GM12892 (cell line): ENCODE data around the gene SGCE.

Experiments used
- DNase-seq: peaks from one replicate; pipeline ENCODE4 v3.0.0; 2011; ENCODE audit not compliant: insufficient read length
- FAIRE-seq: peaks from 2 replicates; lab custom pipeline; 2011; peaks lifted over from hg19 to GRCh38; lab: Jason Lieb, UNC
- POLR2A ChIP-seq: IDR thresholded peaks from 2 replicates; pipeline ENCODE4 v1.6.1; 2011; ENCODE audit warnings: low read depth, low read length, control low read depth
- POLR2AphosphoS5 ChIP-seq: IDR thresholded peaks from 2 replicates; pipeline ENCODE4 v1.6.1; 2011; ENCODE audit warnings: low read depth, low read length, control low read depth
- TAF1 ChIP-seq: IDR thresholded peaks from 2 replicates; pipeline ENCODE4 v1.6.1; 2011; ENCODE audit warnings: low read depth, mild to moderate bottlenecking, control low read depth, low read length, borderline replicate concordance

Gene SGCE

DNA sequence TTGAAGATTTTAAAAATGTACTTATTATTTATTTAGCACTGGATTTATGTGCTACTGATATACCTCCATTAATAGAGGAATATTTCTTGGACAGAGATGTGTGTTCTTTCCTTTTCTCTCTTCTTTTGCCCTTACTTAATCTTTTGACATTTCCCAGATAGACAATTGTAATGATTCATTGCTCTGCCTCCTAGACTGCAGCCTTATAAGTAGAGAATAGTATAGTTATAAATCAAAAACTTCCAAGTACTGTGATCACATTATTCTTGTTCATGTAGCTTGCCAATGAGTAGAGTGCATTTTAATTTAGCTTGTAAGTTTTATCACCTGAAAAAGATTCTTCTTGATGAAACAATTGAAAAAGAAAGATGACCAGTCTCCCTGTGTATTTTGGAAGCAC lies 98.7 kb downstream of the SGCE start:
- no peak for TF ChIP-seq POLR2A
- TF ChIP-seq TAF1: no peak
- no peak for TF ChIP-seq POLR2AphosphoS5
- DNase-seq (no peak), FAIRE-seq (no peak)

GRCh38 chr7:94556028-94556427 lies 99.9 kb downstream of the SGCE start:
- no peak for DNase-seq
- no peak for TF ChIP-seq POLR2AphosphoS5
- no peak for TF ChIP-seq TAF1
- no peak for TF ChIP-seq POLR2A
- no peak for FAIRE-seq

DNA sequence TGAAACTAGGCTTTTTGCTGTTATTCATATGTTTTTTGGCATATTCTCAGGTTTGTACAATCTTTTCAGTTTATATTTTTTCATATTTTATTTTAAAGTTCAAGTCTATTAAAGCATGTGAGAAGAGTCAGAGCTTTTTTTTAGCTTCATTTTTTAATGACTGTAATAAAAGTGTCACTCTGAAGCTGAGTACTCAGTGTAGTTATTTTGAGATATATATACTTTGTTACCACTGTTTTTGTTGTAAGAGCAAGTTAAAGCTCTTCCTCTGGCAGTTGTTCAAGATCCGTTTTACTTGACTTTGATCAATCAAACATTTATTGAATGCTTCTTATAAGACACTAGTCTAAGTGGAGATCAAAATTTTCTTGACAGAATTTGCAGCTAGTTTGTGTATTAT lies 108.8 kb downstream of the SGCE start:
- no peak for FAIRE-seq
- no peak for DNase-seq
- no peak for TF ChIP-seq POLR2AphosphoS5
- no peak for TF ChIP-seq TAF1
- no peak for TF ChIP-seq POLR2A

DNA sequence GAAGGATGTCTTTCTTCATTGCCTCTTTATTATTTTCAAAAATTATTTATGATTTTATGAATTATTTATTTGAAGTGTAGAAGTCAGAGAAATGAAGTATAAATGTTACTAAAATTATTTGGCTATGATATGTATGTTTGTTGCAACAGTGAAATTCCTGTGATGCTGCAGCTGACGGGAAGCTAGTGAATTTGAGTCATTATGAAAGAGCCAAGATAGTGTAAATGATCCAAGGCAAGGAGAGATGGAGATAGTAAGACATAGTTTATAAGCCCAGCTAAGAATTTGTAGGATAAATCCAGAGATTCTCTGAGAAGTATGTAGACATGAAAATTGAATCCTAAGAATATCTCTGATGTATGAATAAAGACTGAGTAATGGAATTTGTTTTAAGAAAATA lies 115.5 kb downstream of the SGCE start:
- FAIRE-seq (no peak), DNase-seq (no peak)

More for the DNA sequence above, 115.5 kb downstream of the SGCE start:
- TF ChIP-seq POLR2A: no peak
- TF ChIP-seq TAF1: no peak
- no peak for TF ChIP-seq POLR2AphosphoS5
